HepG2 (cell line): ENCODE measurements around the gene PXT1. TPM values are rescaled to one million over a fixed set of nuclear protein-coding genes. Genes with fewer than 3 reads are reported as not detected.

Source experiments
- ARID3A ChIP-seq: IDR thresholded peaks from 2 replicates; pipeline ENCODE4 v1.6.1; 2012; ENCODE audit warnings: low read depth, low read length, improper control_type of control experiment
- BRF2 ChIP-seq: sonication (generic); formaldehyde crosslinking; IDR thresholded peaks from 2 replicates; pipeline ENCODE4 v1.8.1; 2022; ENCODE audit warnings: mild to moderate bottlenecking, missing genetic modification reagents
- FOXA3 ChIP-seq: IDR thresholded peaks from 2 replicates; pipeline ENCODE4 v1.6.1; 2016; ENCODE audit warnings: missing genetic modification reagents, missing compliant biosample characterization
- KLF11 ChIP-seq: IDR thresholded peaks from 2 replicates; pipeline ENCODE4 v1.6.1; 2016; ENCODE audit warnings: missing compliant biosample characterization
- MED1 ChIP-seq: sonication (generic); formaldehyde crosslinking; IDR thresholded peaks from 2 replicates; pipeline ENCODE4 v1.4.0; 2020; ENCODE audit warnings: missing genetic modification reagents
- RNF2 ChIP-seq: fragments of 450-650 bp; conservative IDR thresholded peaks from 2 replicates; pipeline ENCODE4 v1.6.1; 2016; ENCODE audit warnings: low read depth
- ZNF24 ChIP-seq: fragments of 450-650 bp; IDR thresholded peaks from 2 replicates; pipeline ENCODE4 v1.6.1; 2017; ENCODE audit warnings: antibody characterized with exemption, mild to moderate bottlenecking
- ZNF354B ChIP-seq: sonication (generic); formaldehyde crosslinking; IDR thresholded peaks from 2 replicates; pipeline ENCODE4 v1.8.0; 2022; ENCODE audit warnings: mild to moderate bottlenecking, missing genetic modification reagents
- ZNF512B ChIP-seq: sonication (generic); formaldehyde crosslinking; IDR thresholded peaks from 2 replicates; pipeline ENCODE4 v1.5.1; 2020; ENCODE audit warnings: missing genetic modification reagents, mild to moderate bottlenecking, borderline replicate concordance
- polyA plus RNA-seq, 8 experiments: library from polyadenylated mRNA; depleted of rRNA in 3 of 8; stranded (reverse) in 7 of 8; unstranded in 1 of 8; fragments of >200 nt; fragmentation: Illumina TruSeq in 4 of 8; extraction: Trizol in 4 of 8; gene quantifications; 2 replicates each; pipeline versions ENCODE4 v1.2.1 to v1.2.3, GENCODE V29; 2011 to 2016; ENCODE audit warnings: low read depth in 4 of 8, missing spikeins in 1 of 8, mixed read lengths in 1 of 8; ENCODE audit not compliant: insufficient read depth in 1 of 8
- total RNA-seq, 5 experiments: library from RNA; depleted of rRNA; stranded (reverse); fragments of >200 nt; fragmentation: Illumina TruSeq; extraction: Trizol; gene quantifications; 2 replicates each; pipeline ENCODE4 v1.2.3, GENCODE V29; 2016; ENCODE audit warnings: low read depth in 1 of 5
- TF ChIP-seq, protein P1 (sequence below), 2 experiments: IDR thresholded peaks; 2 replicates each; pipeline ENCODE4 v1.6.1; 2011 to 2012; ENCODE audit warnings: low read length in 2 of 2, borderline replicate concordance in 1 of 2, low read depth in 1 of 2, mild to moderate bottlenecking in 1 of 2, moderate library complexity in 1 of 2

Gene PXT1
- total and polyA plus RNA-seq, 2 of the 13 experiments (the other 11 are each of a cell fraction or from before 2014, with no cell fraction given) = 0.04 TPM; not detected in 1

- no peak for TF ChIP-seq KLF11 (CRISPR knock-in tag)
- TF ChIP-seq ZNF512B (CRISPR knock-in tag) = no peak
- TF ChIP-seq FOXA3 (CRISPR knock-in tag) = peak; percentile 85
- peak; percentile 89 for TF ChIP-seq ARID3A
- TF ChIP-seq BRF2 (CRISPR knock-in tag) = no peak
- TF ChIP-seq MED1 (CRISPR knock-in tag) = no peak
- no peak for TF ChIP-seq ZNF354B (CRISPR knock-in tag)
- no peak for TF ChIP-seq RNF2
- TF ChIP-seq ZNF24 = no peak
- TF ChIP-seq, protein P1, sequence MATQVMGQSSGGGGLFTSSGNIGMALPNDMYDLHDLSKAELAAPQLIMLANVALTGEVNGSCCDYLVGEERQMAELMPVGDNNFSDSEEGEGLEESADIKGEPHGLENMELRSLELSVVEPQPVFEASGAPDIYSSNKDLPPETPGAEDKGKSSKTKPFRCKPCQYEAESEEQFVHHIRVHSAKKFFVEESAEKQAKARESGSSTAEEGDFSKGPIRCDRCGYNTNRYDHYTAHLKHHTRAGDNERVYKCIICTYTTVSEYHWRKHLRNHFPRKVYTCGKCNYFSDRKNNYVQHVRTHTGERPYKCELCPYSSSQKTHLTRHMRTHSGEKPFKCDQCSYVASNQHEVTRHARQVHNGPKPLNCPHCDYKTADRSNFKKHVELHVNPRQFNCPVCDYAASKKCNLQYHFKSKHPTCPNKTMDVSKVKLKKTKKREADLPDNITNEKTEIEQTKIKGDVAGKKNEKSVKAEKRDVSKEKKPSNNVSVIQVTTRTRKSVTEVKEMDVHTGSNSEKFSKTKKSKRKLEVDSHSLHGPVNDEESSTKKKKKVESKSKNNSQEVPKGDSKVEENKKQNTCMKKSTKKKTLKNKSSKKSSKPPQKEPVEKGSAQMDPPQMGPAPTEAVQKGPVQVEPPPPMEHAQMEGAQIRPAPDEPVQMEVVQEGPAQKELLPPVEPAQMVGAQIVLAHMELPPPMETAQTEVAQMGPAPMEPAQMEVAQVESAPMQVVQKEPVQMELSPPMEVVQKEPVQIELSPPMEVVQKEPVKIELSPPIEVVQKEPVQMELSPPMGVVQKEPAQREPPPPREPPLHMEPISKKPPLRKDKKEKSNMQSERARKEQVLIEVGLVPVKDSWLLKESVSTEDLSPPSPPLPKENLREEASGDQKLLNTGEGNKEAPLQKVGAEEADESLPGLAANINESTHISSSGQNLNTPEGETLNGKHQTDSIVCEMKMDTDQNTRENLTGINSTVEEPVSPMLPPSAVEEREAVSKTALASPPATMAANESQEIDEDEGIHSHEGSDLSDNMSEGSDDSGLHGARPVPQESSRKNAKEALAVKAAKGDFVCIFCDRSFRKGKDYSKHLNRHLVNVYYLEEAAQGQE (IDR thresholded peaks at IDR 0.05; ENCODE audit: borderline replicate concordance in 1 of 2, low read depth in 1 of 2, low read length in 2 of 2) = peak; percentile 11 to 89
These were observed 48.8 kb upstream of the PXT1 start (continued) for GRCh38 chr6:36491378-36491965.
